Left kidney (tissue), 2 donors: ENCODE measurements around the gene ARHGAP4. TPM values are rescaled to one million over a fixed set of nuclear protein-coding genes. Genes with fewer than 3 reads are reported as not detected.

Experiments
- DNase-seq: peaks from one replicate; pipeline ENCODE4 v3.0.0-alpha.2; 2013
- polyA plus RNA-seq: library from polyadenylated mRNA; unstranded; fragments of 120-200 nt; gene quantifications from one replicate; pipeline ENCODE4 v1.2.1, GENCODE V29; 2013; ENCODE audit not compliant: insufficient read length

ARHGAP4 gene
- polyA plus RNA-seq, 1 donor = 29.1 TPM

GRCh38 chrX:153905481-153906095 is 20.5 kb downstream of the ARHGAP4 start:
- no peak for DNase-seq

GRCh38 chrX:153903991-153904957 is 21.8 kb downstream of the ARHGAP4 start, which contains the start of gene AVPR2:
Gene AVPR2, plus strand, starts transcription at chrX:153904673. Its CDS starts 473 bp downstream, at chrX:153905146.
- no peak for DNase-seq

GRCh38 chrX:153903238-153903980 is 22.7 kb downstream of the ARHGAP4 start:
- DNase-seq = no peak

GRCh38 chrX:153902385-153902784 is 23.7 kb downstream of the ARHGAP4 start:
- no peak for DNase-seq

GRCh38 chrX:153901753-153902140 is 24.3 kb downstream of the ARHGAP4 start:
- no peak for DNase-seq

GRCh38 chrX:153900831-153901752 is 25.0 kb downstream of the ARHGAP4 start:
- DNase-seq = no peak

- no peak for DNase-seq
These were observed 28.2 kb downstream of the ARHGAP4 start for GRCh38 chrX:153897899-153898298.

- no peak for DNase-seq
These were observed 36.9 kb downstream of the ARHGAP4 start for GRCh38 chrX:153889123-153889522.

- no peak for DNase-seq
These were observed 37.7 kb downstream of the ARHGAP4 start for GRCh38 chrX:153888344-153888743.

GRCh38 chrX:153887385-153887784 is 38.7 kb downstream of the ARHGAP4 start:
- no peak for DNase-seq

- no peak for DNase-seq
These were observed 39.1 kb downstream of the ARHGAP4 start for GRCh38 chrX:153886915-153887314.

GRCh38 chrX:153885968-153886903 is 39.8 kb downstream of the ARHGAP4 start, which contains the start of gene L1CAM:
Gene L1CAM, minus strand, starts transcription at chrX:153886173. Its CDS starts 10,337 bp downstream, at chrX:153875836.
- DNase-seq = no peak

GRCh38 chrX:153885208-153885787 is 40.8 kb downstream of the ARHGAP4 start:
- no peak for DNase-seq

- no peak for DNase-seq
These were observed 41.5 kb downstream of the ARHGAP4 start for GRCh38 chrX:153884590-153884989.

- no peak for DNase-seq
These were observed 41.9 kb downstream of the ARHGAP4 start for GRCh38 chrX:153884136-153884535.

- no peak for DNase-seq
These were observed 42.8 kb downstream of the ARHGAP4 start for GRCh38 chrX:153883163-153883843.

- DNase-seq = no peak
These were observed 43.5 kb downstream of the ARHGAP4 start for GRCh38 chrX:153882557-153882956.

- DNase-seq = no peak
These were observed 44.0 kb downstream of the ARHGAP4 start for GRCh38 chrX:153882086-153882498.

- no peak for DNase-seq
These were observed 44.8 kb downstream of the ARHGAP4 start for GRCh38 chrX:153881281-153881680.
